ENCODE data around the gene ABCA1.

The ABCA1 gene

DNA sequence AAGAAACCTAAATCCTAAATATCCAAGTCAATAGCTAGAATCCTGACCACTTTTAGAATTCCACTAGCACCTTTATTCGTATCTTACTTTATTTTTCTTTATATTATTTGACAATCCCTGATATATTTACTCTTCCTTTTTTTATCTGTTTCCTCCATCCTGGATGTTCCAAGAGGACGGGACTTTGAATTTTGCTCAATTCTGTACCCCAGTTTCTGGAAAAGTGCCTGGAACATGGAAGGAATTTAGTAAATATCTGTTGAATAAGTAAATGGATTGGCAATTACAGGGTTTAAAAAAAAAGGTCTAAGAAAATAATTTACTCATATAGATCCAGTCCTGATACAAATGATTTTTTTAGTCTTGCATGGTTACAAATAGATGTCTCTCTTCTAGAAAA lies 181.7 kb downstream of the ABCA1 start:
- DNase-seq = no peak

DNA sequence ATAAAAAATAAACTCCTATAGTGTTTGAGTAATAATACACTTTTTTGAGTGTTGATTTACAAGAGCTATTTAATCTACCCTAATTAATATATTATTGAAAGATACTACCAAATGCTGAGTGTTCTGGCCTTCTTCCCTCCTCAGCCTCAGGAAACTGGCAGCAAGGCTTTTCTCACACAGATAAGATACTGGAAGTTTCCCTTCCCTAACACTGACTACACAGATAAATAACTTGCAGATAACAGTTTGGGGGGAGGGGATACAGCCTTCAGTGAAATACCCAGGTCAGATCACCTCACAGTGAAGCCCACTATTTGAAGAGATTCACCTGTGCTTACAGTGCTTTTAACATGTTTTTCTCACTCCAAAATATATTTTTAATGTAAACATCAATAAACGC lies 182.1 kb downstream of the ABCA1 start:
- no peak for DNase-seq

DNA sequence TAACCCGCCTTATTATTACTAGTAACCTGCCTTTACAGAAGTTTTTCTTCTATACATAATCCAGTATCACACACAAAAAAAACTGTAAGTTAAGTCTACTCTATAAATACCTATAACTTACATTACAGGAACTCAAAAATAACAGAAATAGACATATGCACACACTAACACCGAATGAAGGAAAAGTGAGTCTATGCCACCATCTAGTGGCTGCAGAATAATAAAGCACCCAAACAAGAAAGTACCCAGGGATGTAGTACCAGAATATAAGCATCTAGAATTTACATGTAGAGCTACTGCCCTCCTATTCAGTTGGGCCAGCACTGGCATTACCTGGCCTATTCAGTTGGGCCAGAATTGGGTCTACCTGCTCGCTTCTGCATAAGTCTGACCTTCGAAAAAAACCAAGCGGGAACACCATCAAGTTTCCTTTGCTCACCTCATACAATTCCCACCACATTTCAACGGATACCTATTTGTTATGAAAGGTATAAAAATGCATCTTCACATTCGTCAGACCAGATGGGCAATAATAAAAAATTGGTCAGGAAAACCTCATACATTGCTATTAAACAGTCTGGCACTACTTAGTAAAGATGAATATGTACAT lies 184.5 kb downstream of the ABCA1 start:
- no peak for DNase-seq

DNA sequence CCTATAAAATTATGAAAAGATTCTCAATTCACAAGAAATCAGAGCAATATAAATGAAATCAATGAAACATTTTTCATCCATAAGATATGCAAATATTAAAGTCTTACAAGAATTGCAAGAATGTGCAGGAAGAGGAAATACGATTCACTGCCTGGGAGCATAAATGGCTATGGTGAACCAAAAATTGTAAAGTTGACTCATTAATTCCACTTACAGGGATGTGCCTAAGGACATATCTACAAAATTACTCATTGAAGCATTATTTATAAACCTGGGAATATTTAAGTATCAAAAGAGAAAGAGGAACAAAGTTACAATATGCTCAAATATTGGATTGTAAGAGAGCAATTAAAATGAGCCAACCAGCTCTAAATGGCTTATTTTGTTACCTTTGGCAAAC lies 187.3 kb downstream of the ABCA1 start:
- no peak for DNase-seq

DNA sequence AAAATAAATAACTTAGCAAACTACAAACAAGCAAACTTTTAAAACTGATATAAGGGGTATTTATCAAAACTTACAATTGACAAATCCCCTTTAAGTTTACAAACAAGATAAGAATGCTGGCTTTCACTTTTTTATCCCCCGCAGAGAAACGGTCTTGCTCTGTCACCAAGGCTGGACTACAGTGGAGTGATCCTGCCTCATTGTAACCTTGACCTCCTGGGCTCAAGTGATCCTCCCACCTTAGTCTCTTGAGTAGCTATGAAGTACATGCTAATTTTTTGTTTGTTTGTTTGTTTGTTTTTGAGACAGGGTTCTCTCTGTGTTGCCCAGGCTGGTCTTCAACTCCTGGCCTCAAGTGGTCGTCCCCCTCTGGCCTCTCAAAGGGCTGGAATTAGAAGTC lies 189.5 kb downstream of the ABCA1 start:
- no peak for DNase-seq

Measured in right forelimb (tissue), 1 donor.